Measurements from ENCODE around the gene BCDIN3D.

BCDIN3D gene

DNA sequence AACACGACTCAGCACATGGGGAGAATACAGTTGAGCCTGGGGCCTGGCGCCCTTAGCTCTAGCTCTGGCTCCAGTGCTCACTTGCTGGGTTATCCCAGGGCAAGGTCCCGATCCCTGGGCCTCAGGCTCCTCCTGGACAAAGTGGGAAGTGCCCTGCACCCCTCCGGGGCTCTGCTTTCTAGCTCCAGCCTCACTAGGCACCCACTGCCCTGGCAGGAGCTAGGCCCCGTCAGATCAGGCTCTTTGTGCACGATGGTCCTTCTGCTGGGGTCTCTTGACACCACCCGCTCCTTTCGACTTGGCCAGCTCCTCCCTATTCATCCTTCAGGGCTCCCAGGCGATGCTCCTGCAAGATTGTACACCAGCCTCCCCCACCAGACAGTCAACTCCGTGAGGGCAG lies 38.1 kb downstream of the BCDIN3D start:
- Histone ChIP-seq H3K4me1 (ENCODE audit: insufficient read depth, low read length, severe bottlenecking) (no peaks in the 10 kb centered on the region), H3F3A (ENCODE audit: insufficient read depth, low read length) (no peaks in the 10 kb centered on the region)

GRCh38 chr12:49803693-49804450 lies 39.0 kb downstream of the BCDIN3D start:
- H4K20me1 ChIP-seq (ENCODE audit: insufficient read depth, low read length) = no peaks in the 10 kb centered on the region
- H3K4me2 ChIP-seq (ENCODE audit: low read length) = no peak overlapping the region
- no peaks in the 10 kb centered on the region for H3K36me3 ChIP-seq (ENCODE audit: insufficient read depth, low read length)
- no peak overlapping the region for H3K4me3 ChIP-seq (ENCODE audit: low read depth, low read length, poor library complexity, severe bottlenecking)
- H3K4me1 ChIP-seq (ENCODE audit: insufficient read depth, low read length, severe bottlenecking) = no peaks in the 10 kb centered on the region
- no peaks in the 10 kb centered on the region for H3K79me2 ChIP-seq (ENCODE audit: insufficient read depth, low read length)
- H3K27me3 ChIP-seq (ENCODE audit: insufficient read depth, low read length) = no peaks in the 10 kb centered on the region
- TF ChIP-seq, protein P1, sequence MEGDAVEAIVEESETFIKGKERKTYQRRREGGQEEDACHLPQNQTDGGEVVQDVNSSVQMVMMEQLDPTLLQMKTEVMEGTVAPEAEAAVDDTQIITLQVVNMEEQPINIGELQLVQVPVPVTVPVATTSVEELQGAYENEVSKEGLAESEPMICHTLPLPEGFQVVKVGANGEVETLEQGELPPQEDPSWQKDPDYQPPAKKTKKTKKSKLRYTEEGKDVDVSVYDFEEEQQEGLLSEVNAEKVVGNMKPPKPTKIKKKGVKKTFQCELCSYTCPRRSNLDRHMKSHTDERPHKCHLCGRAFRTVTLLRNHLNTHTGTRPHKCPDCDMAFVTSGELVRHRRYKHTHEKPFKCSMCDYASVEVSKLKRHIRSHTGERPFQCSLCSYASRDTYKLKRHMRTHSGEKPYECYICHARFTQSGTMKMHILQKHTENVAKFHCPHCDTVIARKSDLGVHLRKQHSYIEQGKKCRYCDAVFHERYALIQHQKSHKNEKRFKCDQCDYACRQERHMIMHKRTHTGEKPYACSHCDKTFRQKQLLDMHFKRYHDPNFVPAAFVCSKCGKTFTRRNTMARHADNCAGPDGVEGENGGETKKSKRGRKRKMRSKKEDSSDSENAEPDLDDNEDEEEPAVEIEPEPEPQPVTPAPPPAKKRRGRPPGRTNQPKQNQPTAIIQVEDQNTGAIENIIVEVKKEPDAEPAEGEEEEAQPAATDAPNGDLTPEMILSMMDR (IDR thresholded peaks at IDR 0.05; ENCODE audit: low read length) = no peak
- no peak for TF ChIP-seq EZH2 (IDR thresholded peaks at IDR 0.05; ENCODE audit: borderline replicate concordance, low read length)
- no peak overlapping the region for H3K27ac ChIP-seq (ENCODE audit: low read depth, low read length, poor library complexity, severe bottlenecking)
- H3K9me2 ChIP-seq (ENCODE audit: low read depth, low read length) = no peaks in the 10 kb centered on the region
- H3K9ac ChIP-seq (ENCODE audit: low read length) = no peak overlapping the region
- no peaks in the 10 kb centered on the region for H3K9me3 ChIP-seq (ENCODE audit: low read length)
- no peaks in the 10 kb centered on the region for H3F3A ChIP-seq (ENCODE audit: insufficient read depth, low read length)
- no peak overlapping the region for H2AFZ ChIP-seq (ENCODE audit: low read length)

More for the DNA sequence above, 38.1 kb downstream of the BCDIN3D start:
- no peak overlapping the region for H3K9ac ChIP-seq (ENCODE audit: low read length)
- H4K20me1 ChIP-seq (ENCODE audit: insufficient read depth, low read length) = no peaks in the 10 kb centered on the region
- H3K27ac ChIP-seq (ENCODE audit: low read depth, low read length, poor library complexity, severe bottlenecking) = no peak overlapping the region
- TF ChIP-seq, protein P1 (IDR thresholded peaks at IDR 0.05; ENCODE audit: low read length) = no peak
- TF ChIP-seq EZH2 (IDR thresholded peaks at IDR 0.05; ENCODE audit: borderline replicate concordance, low read length) = no peak
- no peak overlapping the region for H3K4me2 ChIP-seq (ENCODE audit: low read length)
- no peak overlapping the region for H2AFZ ChIP-seq (ENCODE audit: low read length)
- no peaks in the 10 kb centered on the region for H3K79me2 ChIP-seq (ENCODE audit: insufficient read depth, low read length)
- H3K4me3 ChIP-seq (ENCODE audit: low read depth, low read length, poor library complexity, severe bottlenecking) = no peak overlapping the region
- no peaks in the 10 kb centered on the region for H3K9me2 ChIP-seq (ENCODE audit: low read depth, low read length)
- no peaks in the 10 kb centered on the region for H3K9me3 ChIP-seq (ENCODE audit: low read length)
- H3K27me3 ChIP-seq (ENCODE audit: insufficient read depth, low read length) = no peaks in the 10 kb centered on the region
- H3K36me3 ChIP-seq (ENCODE audit: insufficient read depth, low read length) = no peaks in the 10 kb centered on the region

GRCh38 chr12:49801141-49802063 lies 41.5 kb downstream of the BCDIN3D start:
- Histone ChIP-seq H3K27ac (ENCODE audit: low read depth, low read length, poor library complexity, severe bottlenecking) (no peak overlapping the region), H3K36me3 (ENCODE audit: insufficient read depth, low read length) (peaks cover 5% of the 10 kb centered on the region; the same call in 1 of the 2 replicates), H3K9me2 (ENCODE audit: low read depth, low read length) (no peaks in the 10 kb centered on the region), H2AFZ (ENCODE audit: low read length) (no peak overlapping the region), H3K4me3 (ENCODE audit: low read depth, low read length, poor library complexity, severe bottlenecking) (no peak overlapping the region), H3K27me3 (ENCODE audit: insufficient read depth, low read length) (no peaks in the 10 kb centered on the region), H3K9me3 (ENCODE audit: low read length) (no peaks in the 10 kb centered on the region), H4K20me1 (ENCODE audit: insufficient read depth, low read length) (no peaks in the 10 kb centered on the region), H3K9ac (ENCODE audit: low read length) (no peak overlapping the region), H3F3A (ENCODE audit: insufficient read depth, low read length) (no peaks in the 10 kb centered on the region), H3K4me1 (ENCODE audit: insufficient read depth, low read length, severe bottlenecking) (no peaks in the 10 kb centered on the region), H3K4me2 (ENCODE audit: low read length) (no peak overlapping the region), H3K79me2 (ENCODE audit: insufficient read depth, low read length) (no peaks in the 10 kb centered on the region)
- TF ChIP-seq, protein P1 (IDR thresholded peaks at IDR 0.05; ENCODE audit: low read length) = no peak
- no peak for TF ChIP-seq EZH2 (IDR thresholded peaks at IDR 0.05; ENCODE audit: borderline replicate concordance, low read length)

Measured in OCI-LY1 (cell line).